HepG2 (cell line): ENCODE measurements around the gene HCRT. TPM values are rescaled to one million over a fixed set of nuclear protein-coding genes. Genes with fewer than 3 reads are reported as not detected.

Source experiments
- ATAC-seq: fragments of 200-7000 bp; cut with Tn5 transposase; 3 replicates; pipeline ENCODE4 v1.9.1; 2020; ENCODE audit warnings: mild to moderate bottlenecking, moderate library complexity
- BruUV-seq: library from RNA; stranded (reverse); fragments of 400-500 nt; replicated peaks from 2 replicates; lab custom pipeline; 2021; lab: Mats Ljungman, UMichigan
- CTCF ChIA-PET: fragments of 300-600 bp; formaldehyde crosslinking; extraction: SDS; loops from one replicate; lab custom pipeline; 2021; ENCODE audit warnings: low total read pairs, inconsistent platforms, low intra/inter-chr PET ratio; lab: Yijun Ruan, JAX
- POLR2A ChIA-PET: fragments of 350-600 bp; sonication (Branson Sonifier 250); formaldehyde crosslinking; loops from one replicate; lab custom pipeline; 2020; ENCODE audit warnings: antibody characterized with exemption, inconsistent platforms; lab: Yijun Ruan, JAX
- DNase-seq: peaks from one replicate; pipeline ENCODE4 v3.0.0-alpha.2; 2015; ENCODE audit warnings: low spot score
- FAIRE-seq: peaks from 3 replicates; lab custom pipeline; 2011; peaks lifted over from hg19 to GRCh38; lab: Jason Lieb, UNC
- H2AFZ ChIP-seq: one replicate; pipeline ENCODE4 v1.6.1; 2011; ENCODE audit warnings: low read length, inconsistent platforms
- H3K27ac ChIP-seq: fragments of 300-600 bp; 3 replicates; pipeline ENCODE4 v1.8.0; 2011; ENCODE audit warnings: mixed run types, mild to moderate bottlenecking, mixed read lengths, low read length, inconsistent platforms; ENCODE audit not compliant: insufficient read depth; ENCODE audit errors: extremely low read length
- H3K27me3 ChIP-seq, 2 experiments: fragments of 200-600 bp in 1 of 2; 2 replicates in 1 of 2; 3 replicates in 1 of 2; pipeline versions ENCODE4 v1.6.0 to v1.8.0; 2011; ENCODE audit warnings: low read length in 2 of 2, mild to moderate bottlenecking in 2 of 2, moderate library complexity in 2 of 2, inconsistent platforms in 1 of 2; ENCODE audit not compliant: insufficient read depth in 2 of 2, control insufficient read depth in 1 of 2
- H3K36me3 ChIP-seq, 2 experiments: fragments of 200-600 bp in 1 of 2; replicated peaks in 1 of 2; 2 replicates in 1 of 2; 3 replicates in 1 of 2; pipeline versions ENCODE4 v1.5.1 to v1.8.0; 2011; ENCODE audit warnings: low read length in 2 of 2, inconsistent platforms in 1 of 2; ENCODE audit not compliant: insufficient read depth in 2 of 2, control insufficient read depth in 1 of 2
- H3K4me1 ChIP-seq: 2 replicates; pipeline ENCODE4 v1.5.1; 2012; ENCODE audit warnings: low read length, inconsistent platforms; ENCODE audit not compliant: insufficient read depth
- H3K4me2 ChIP-seq: 2 replicates; pipeline ENCODE4 v1.6.0; 2011; ENCODE audit warnings: low read depth, low read length, inconsistent platforms
- H3K4me3 ChIP-seq, 3 experiments: fragments of 200-600 bp in 1 of 3; sonication (generic), shearing (Covaris generic) in 1 of 3; replicated peaks in 1 of 3; 2 replicates each; pipeline ENCODE4 v1.5.1; 2011 to 2016; ENCODE audit warnings: low read length in 3 of 3, inconsistent platforms in 2 of 3, low read depth in 2 of 3, mild to moderate bottlenecking in 2 of 3, control low read depth in 1 of 3, mixed read lengths in 1 of 3; ENCODE audit not compliant: insufficient read depth in 1 of 3
- H3K79me2 ChIP-seq: one replicate; pipeline ENCODE4 v1.6.1; 2011; ENCODE audit warnings: low read length, inconsistent platforms; ENCODE audit not compliant: insufficient read depth
- H3K9ac ChIP-seq: 2 replicates; pipeline ENCODE4 v1.6.0; 2011; ENCODE audit warnings: mild to moderate bottlenecking, low read depth, low read length, inconsistent platforms; ENCODE audit not compliant: insufficient read depth
- H3K9me3 ChIP-seq: 2 replicates; pipeline ENCODE4 v1.5.1; 2012; ENCODE audit warnings: mild to moderate bottlenecking, low read length
- H4K20me1 ChIP-seq: 2 replicates; pipeline ENCODE4 v1.6.0; 2011; ENCODE audit warnings: inconsistent platforms, mild to moderate bottlenecking, low read length, moderate library complexity; ENCODE audit not compliant: insufficient read depth
- FOXC1 ChIP-seq: sonication (generic); formaldehyde crosslinking; IDR thresholded peaks from 2 replicates; pipeline ENCODE4 v1.8.0; 2022; ENCODE audit warnings: mild to moderate bottlenecking, missing genetic modification reagents, borderline replicate concordance
- MNT ChIP-seq: fragments of 450-650 bp; IDR thresholded peaks from 2 replicates; pipeline ENCODE4 v1.6.1; 2016
- RAD51 ChIP-seq: fragments of 450-650 bp; IDR thresholded peaks from 2 replicates; pipeline ENCODE4 v1.6.1; 2016; ENCODE audit warnings: borderline replicate concordance
- TMF1 ChIP-seq: sonication (generic); formaldehyde crosslinking; IDR thresholded peaks from 2 replicates; pipeline ENCODE4 v1.8.1; 2022; ENCODE audit warnings: low read depth, missing genetic modification reagents
- ZNF704 ChIP-seq: sonication (generic); formaldehyde crosslinking; IDR thresholded peaks from 2 replicates; pipeline ENCODE4 v1.8.1; 2023; ENCODE audit warnings: mild to moderate bottlenecking, inconsistent platforms, moderate library complexity, missing genetic modification reagents, borderline replicate concordance
- ZNF768 ChIP-seq: sonication (generic); formaldehyde crosslinking; IDR thresholded peaks from 2 replicates; pipeline ENCODE4 v1.4.0; 2020; ENCODE audit warnings: missing genetic modification reagents
- ZNF850 ChIP-seq: sonication (generic); formaldehyde crosslinking; conservative IDR thresholded peaks from 2 replicates; pipeline ENCODE4 v1.9.0; 2021; ENCODE audit warnings: mild to moderate bottlenecking, missing genetic modification reagents
- WGBS: methylation state at CpG from one replicate; pipeline ENCODE4 v1.1.6; 2017; ENCODE audit warnings: low lambda C conversion rate; 5-methylcytosine and 5-hydroxymethylcytosine counted together
- in situ Hi-C: cut with HindIII; loops from 2 replicates; pipeline ENCODE4 v1.10.0; 2017; ENCODE audit warnings: low pct_unique_long_range_greater_than_20kb; ENCODE audit not compliant: extremely low pct_ligation_motif_present
- intact Hi-C: fragments of 100-400 bp; cut with micrococcal nuclease; formaldehyde crosslinking; loops from one replicate; pipeline ENCODE4 v1.10.0; 2022; ENCODE audit not compliant: unreplicated experiment
- polyA plus RNA-seq, 8 experiments: library from polyadenylated mRNA; depleted of rRNA in 3 of 8; stranded (reverse) in 7 of 8; unstranded in 1 of 8; fragments of >200 nt; fragmentation: Illumina TruSeq in 4 of 8; extraction: Trizol in 4 of 8; gene quantifications; 2 replicates each; pipeline versions ENCODE4 v1.2.1 to v1.2.3, GENCODE V29; 2011 to 2016; ENCODE audit warnings: low read depth in 4 of 8, missing spikeins in 1 of 8, mixed read lengths in 1 of 8; ENCODE audit not compliant: insufficient read depth in 1 of 8
- total RNA-seq, 5 experiments: library from RNA; depleted of rRNA; stranded (reverse); fragments of >200 nt; fragmentation: Illumina TruSeq; extraction: Trizol; gene quantifications; 2 replicates each; pipeline ENCODE4 v1.2.3, GENCODE V29; 2016; ENCODE audit warnings: low read depth in 1 of 5
- TF ChIP-seq, protein P1 (sequence below): sonication (generic); formaldehyde crosslinking; IDR thresholded peaks from 2 replicates; pipeline ENCODE4 v1.4.0; 2020; ENCODE audit warnings: missing genetic modification reagents
- TF ChIP-seq, protein P2 (sequence below): sonication (generic); formaldehyde crosslinking; IDR thresholded peaks from 2 replicates; pipeline ENCODE4 v1.5.0; 2020; ENCODE audit warnings: mild to moderate bottlenecking, missing genetic modification reagents, moderate library complexity

The HCRT gene
- total and polyA plus RNA-seq, 2 of the 13 experiments (the other 11 are each of a cell fraction or from before 2014, with no cell fraction given): not detected

DNA sequence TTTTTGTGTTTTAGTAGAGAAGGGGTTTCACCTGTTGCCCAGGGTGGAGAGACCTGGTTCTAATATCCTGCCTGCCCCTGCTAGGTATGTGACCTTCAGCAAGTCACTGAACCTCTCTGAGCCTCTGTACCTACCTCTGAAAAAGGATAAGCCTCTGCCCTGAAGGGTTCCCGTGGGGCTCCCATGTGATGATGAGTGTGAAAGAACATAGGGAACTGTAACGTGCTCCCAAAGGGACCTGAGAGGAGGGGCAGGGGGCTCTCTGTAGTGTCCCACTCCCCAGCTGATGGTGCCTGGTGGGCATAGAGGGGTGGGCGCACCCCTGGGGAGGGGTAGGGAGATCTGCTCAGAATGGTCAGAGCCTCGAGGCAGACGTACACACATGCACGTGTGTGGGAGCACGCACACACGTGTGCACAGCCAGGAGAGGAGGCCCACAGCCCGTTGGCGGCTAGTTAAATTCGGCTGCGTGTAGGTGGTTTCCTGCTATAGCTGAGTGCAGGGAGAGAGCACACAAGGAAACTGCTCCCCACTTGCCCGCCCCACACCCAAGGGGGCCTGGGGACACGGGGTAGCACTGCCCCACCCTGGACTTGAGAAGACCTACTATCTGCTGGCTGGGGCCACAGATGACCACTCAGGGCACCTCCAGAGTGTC lies 11.0 kb downstream of the HCRT start:
- DNase-seq (no peak), FAIRE-seq (no peak), ATAC-seq (no peak)
- Histone ChIP-seq H3K9ac (no peak overlapping the region), H3K4me1 (peaks cover 21% of the 10 kb centered on the region), H3K27me3 (peaks cover 4 to 51% of the 10 kb centered on the region in 2 experiments; a peak in 4 of 5 replicates), H3K4me3 (no peak overlapping the region), H3K27ac (no peak overlapping the region), H2AFZ (no peak overlapping the region), H3K79me2 (no peaks in the 10 kb centered on the region), H3K36me3 (no peaks in the 10 kb centered on the region), H3K9me3 (no peaks in the 10 kb centered on the region), H4K20me1 (no peaks in the 10 kb centered on the region; the same call in 1 of the 2 replicates), H3K4me2 (no peak overlapping the region)
- TF ChIP-seq MNT (peak; percentile 95), ZNF704 (CRISPR knock-in tag) (no peak)
- WGBS: 17% methylated on average over 9 of the region's 14 CpGs
- ChIA-PET POLR2A (no interaction called here), CTCF (no interaction called here)
- intact Hi-C loops: no loop called here
- no TSS peak for BruUV-seq
- in situ Hi-C loops: no loop called here

- in situ Hi-C loops (no loop called here), intact Hi-C loops (no loop called here)
- Histone ChIP-seq H3K36me3 (no peaks in the 10 kb centered on the region), H3K9me3 (no peaks in the 10 kb centered on the region), H3K79me2 (no peaks in the 10 kb centered on the region), H3K9ac (no peak overlapping the region), H3K27ac (no peak overlapping the region), H2AFZ (no peak overlapping the region), H3K4me2 (no peak overlapping the region), H3K27me3 (peaks cover 4 to 57% of the 10 kb centered on the region in 2 experiments; a peak in 4 of 5 replicates), H3K4me3 (no peak overlapping the region), H4K20me1 (no peaks in the 10 kb centered on the region; the same call in 1 of the 2 replicates), H3K4me1 (peaks cover 11% of the 10 kb centered on the region)
- ChIA-PET CTCF (no interaction called here), POLR2A (no interaction called here)
- 37% methylated on average over 11 of the region's 11 CpGs for WGBS
- DNase-seq: no peak
- no TSS peak for BruUV-seq
- peak; percentile 70 for ATAC-seq
- FAIRE-seq: no peak
- TF ChIP-seq, protein P1, sequence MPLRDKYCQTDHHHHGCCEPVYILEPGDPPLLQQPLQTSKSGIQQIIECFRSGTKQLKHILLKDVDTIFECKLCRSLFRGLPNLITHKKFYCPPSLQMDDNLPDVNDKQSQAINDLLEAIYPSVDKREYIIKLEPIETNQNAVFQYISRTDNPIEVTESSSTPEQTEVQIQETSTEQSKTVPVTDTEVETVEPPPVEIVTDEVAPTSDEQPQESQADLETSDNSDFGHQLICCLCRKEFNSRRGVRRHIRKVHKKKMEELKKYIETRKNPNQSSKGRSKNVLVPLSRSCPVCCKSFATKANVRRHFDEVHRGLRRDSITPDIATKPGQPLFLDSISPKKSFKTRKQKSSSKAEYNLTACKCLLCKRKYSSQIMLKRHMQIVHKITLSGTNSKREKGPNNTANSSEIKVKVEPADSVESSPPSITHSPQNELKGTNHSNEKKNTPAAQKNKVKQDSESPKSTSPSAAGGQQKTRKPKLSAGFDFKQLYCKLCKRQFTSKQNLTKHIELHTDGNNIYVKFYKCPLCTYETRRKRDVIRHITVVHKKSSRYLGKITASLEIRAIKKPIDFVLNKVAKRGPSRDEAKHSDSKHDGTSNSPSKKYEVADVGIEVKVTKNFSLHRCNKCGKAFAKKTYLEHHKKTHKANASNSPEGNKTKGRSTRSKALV (CRISPR knock-in tag): no peak
- TF ChIP-seq RAD51 (no peak), ZNF768 (CRISPR knock-in tag) (peak; percentile 67; the same call in 1 of the 2 replicates), ZNF850 (no peak), FOXC1 (CRISPR knock-in tag) (no peak), TMF1 (CRISPR knock-in tag) (no peak)
- TF ChIP-seq, protein P2, sequence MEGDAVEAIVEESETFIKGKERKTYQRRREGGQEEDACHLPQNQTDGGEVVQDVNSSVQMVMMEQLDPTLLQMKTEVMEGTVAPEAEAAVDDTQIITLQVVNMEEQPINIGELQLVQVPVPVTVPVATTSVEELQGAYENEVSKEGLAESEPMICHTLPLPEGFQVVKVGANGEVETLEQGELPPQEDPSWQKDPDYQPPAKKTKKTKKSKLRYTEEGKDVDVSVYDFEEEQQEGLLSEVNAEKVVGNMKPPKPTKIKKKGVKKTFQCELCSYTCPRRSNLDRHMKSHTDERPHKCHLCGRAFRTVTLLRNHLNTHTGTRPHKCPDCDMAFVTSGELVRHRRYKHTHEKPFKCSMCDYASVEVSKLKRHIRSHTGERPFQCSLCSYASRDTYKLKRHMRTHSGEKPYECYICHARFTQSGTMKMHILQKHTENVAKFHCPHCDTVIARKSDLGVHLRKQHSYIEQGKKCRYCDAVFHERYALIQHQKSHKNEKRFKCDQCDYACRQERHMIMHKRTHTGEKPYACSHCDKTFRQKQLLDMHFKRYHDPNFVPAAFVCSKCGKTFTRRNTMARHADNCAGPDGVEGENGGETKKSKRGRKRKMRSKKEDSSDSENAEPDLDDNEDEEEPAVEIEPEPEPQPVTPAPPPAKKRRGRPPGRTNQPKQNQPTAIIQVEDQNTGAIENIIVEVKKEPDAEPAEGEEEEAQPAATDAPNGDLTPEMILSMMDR (CRISPR knock-in tag): peak; percentile 18; the same call in 1 of the 2 replicates
Measured at GRCh38 chr17:42171831-42172230, 13.4 kb downstream of the HCRT start.
